ENCODE measurements around the gene VCPKMT.

The VCPKMT gene

DNA sequence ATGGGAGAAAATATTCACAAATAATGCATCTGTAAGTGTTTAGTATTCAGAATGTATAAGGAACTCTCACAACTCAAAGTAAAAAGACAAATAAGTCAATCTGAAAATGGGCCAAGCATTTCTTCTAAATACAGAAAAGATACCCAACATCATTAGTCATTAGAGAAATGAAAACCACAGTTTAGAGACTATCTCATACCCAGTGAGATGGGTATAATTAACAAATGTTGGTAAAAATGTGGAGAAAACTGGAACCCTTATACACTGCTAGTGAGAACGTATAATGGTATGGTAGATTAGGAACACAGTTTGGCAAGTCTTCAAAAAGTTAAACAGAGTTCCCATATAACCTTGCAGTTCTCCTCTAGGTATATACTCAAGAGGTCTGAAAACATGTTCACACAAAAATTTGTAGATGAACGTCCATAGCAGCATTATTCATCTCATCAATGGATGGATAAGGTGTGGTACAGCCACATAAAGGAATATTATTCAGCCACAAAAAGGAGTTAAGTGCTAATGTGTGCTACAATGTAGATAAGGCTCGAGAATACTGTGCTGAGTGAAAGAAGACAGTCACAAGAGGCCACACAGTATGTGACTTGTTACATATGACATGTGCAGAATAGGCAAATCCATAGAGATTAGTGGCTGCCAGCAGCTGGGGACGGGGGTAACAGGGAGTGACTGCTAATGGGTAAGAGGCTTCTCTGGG is 5.9 kb downstream of the VCPKMT start:
- Histone ChIP-seq H3K9ac (ENCODE audit: low read length) (no peak overlapping the region), H3K36me3 (ENCODE audit: control insufficient read depth, low read depth, low read length) (peaks cover 56% of the 10 kb centered on the region), H3K9me3 (ENCODE audit: control insufficient read depth, low read depth, low read length) (no peaks in the 10 kb centered on the region), H3K27me3 (ENCODE audit: control insufficient read depth, insufficient read depth, low read length) (no peaks in the 10 kb centered on the region), H3K27ac (ENCODE audit: low read length) (no peak overlapping the region), H3K4me3 (ENCODE audit: low read length) (no peak overlapping the region), H3K4me1 (ENCODE audit: control insufficient read depth, low read depth, low read length) (peaks cover 2% of the 10 kb centered on the region)

DNA sequence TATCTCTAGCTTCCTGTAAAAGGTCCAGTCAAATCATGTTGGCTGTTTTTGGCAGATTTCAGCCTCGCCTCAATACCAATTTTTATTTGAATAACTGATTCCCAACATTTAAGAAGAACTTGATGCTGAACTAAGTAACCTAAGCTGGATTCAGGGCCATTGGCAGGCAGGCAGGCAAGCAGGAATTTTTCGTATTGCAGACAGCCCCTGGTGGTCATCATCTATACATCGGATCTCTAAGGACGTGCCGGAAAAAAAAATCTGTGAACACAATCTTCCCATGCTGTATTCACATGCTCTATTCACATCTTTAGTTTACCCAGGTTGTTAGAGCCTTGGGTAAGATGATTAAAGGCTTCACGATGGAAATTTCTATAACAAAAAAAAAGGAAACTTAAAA is 7.0 kb downstream of the VCPKMT start:
- Histone ChIP-seq H3K4me3 (ENCODE audit: low read length) (no peak overlapping the region), H3K9ac (ENCODE audit: low read length) (no peak overlapping the region), H3K27ac (ENCODE audit: low read length) (no peak overlapping the region), H3K9me3 (ENCODE audit: control insufficient read depth, low read depth, low read length) (no peaks in the 10 kb centered on the region), H3K27me3 (ENCODE audit: control insufficient read depth, insufficient read depth, low read length) (no peaks in the 10 kb centered on the region), H3K4me1 (ENCODE audit: control insufficient read depth, low read depth, low read length) (peaks cover 3% of the 10 kb centered on the region), H3K36me3 (ENCODE audit: control insufficient read depth, low read depth, low read length) (peaks cover 52% of the 10 kb centered on the region)

GRCh38 chr14:50107850-50108249 is 8.5 kb downstream of the VCPKMT start:
- H3K4me1 ChIP-seq (ENCODE audit: control insufficient read depth, low read depth, low read length), result peaks cover 3% of the 10 kb centered on the region
- peaks cover 42% of the 10 kb centered on the region for H3K36me3 ChIP-seq (ENCODE audit: control insufficient read depth, low read depth, low read length)
- H3K27ac ChIP-seq (ENCODE audit: low read length), result no peak overlapping the region
- no peaks in the 10 kb centered on the region for H3K27me3 ChIP-seq (ENCODE audit: control insufficient read depth, insufficient read depth, low read length)
- H3K9me3 ChIP-seq (ENCODE audit: control insufficient read depth, low read depth, low read length), result no peaks in the 10 kb centered on the region
- H3K9ac ChIP-seq (ENCODE audit: low read length), result no peak overlapping the region
- no peak overlapping the region for H3K4me3 ChIP-seq (ENCODE audit: low read length)

DNA sequence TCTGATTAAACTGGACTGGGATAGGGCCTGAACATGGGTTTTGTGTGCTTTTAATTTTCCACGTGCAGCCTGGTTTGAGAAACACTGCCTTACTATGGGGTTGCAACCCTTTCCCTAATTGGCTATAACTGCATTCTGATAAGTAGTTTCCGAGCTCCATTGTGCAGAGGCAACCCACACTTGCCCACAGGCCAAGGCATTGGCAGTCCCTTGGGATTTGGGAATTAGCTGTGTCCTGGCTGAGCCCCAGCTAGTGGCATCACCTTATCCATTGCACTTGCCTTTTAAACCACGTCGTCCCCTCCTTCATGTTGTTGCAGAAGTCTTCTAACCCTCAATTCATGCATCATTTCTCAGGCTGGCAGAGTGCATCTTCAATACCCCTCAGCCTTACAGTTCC is 10.2 kb downstream of the VCPKMT start:
- no peaks in the 10 kb centered on the region for H3K9me3 ChIP-seq (ENCODE audit: control insufficient read depth, low read depth, low read length)

DNA sequence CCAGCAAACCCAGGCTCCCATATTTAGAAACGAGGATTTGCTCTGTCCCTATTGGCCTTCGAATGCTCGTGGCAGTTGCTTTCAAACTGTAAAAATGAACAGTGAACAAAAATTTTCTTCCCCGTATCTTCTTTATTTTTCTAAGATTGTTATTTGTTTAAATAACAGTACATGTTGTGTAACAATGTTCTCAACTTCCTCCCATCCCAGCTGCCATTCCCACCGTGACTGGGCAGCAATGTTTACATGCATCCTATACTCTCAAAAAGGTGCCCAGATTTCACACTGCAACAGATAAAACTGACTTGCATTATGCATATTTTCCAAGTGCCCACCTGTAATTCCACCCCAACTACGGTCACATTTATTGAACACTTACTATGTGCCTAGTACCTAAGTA is 12.8 kb downstream of the VCPKMT start:
- no peak overlapping the region for H3K9ac ChIP-seq (ENCODE audit: low read length)

More for the DNA sequence above, 10.2 kb downstream of the VCPKMT start:
- Histone ChIP-seq H3K4me3 (ENCODE audit: low read length) (no peak overlapping the region), H3K36me3 (ENCODE audit: control insufficient read depth, low read depth, low read length) (peaks cover 26% of the 10 kb centered on the region), H3K4me1 (ENCODE audit: control insufficient read depth, low read depth, low read length) (peaks cover 3% of the 10 kb centered on the region), H3K9ac (ENCODE audit: low read length) (no peak overlapping the region), H3K27me3 (ENCODE audit: control insufficient read depth, insufficient read depth, low read length) (no peaks in the 10 kb centered on the region), H3K27ac (ENCODE audit: low read length) (no peak overlapping the region)

GRCh38 chr14:50101417-50101816 is 15.0 kb downstream of the VCPKMT start:
- Histone ChIP-seq H3K36me3 (ENCODE audit: control insufficient read depth, low read depth, low read length) (no peaks in the 10 kb centered on the region), H3K4me3 (ENCODE audit: low read length) (no peak overlapping the region), H3K4me1 (ENCODE audit: control insufficient read depth, low read depth, low read length) (peaks cover 3% of the 10 kb centered on the region), H3K9me3 (ENCODE audit: control insufficient read depth, low read depth, low read length) (no peaks in the 10 kb centered on the region), H3K27ac (ENCODE audit: low read length) (no peak overlapping the region), H3K27me3 (ENCODE audit: control insufficient read depth, insufficient read depth, low read length) (no peaks in the 10 kb centered on the region), H3K9ac (ENCODE audit: low read length) (no peak overlapping the region)

More for the DNA sequence above, 12.8 kb downstream of the VCPKMT start:
- peaks cover 4% of the 10 kb centered on the region for H3K36me3 ChIP-seq (ENCODE audit: control insufficient read depth, low read depth, low read length)
- no peaks in the 10 kb centered on the region for H3K9me3 ChIP-seq (ENCODE audit: control insufficient read depth, low read depth, low read length)
- H3K4me1 ChIP-seq (ENCODE audit: control insufficient read depth, low read depth, low read length), result peaks cover 3% of the 10 kb centered on the region
- H3K27ac ChIP-seq (ENCODE audit: low read length), result no peak overlapping the region
- no peak overlapping the region for H3K4me3 ChIP-seq (ENCODE audit: low read length)
- no peaks in the 10 kb centered on the region for H3K27me3 ChIP-seq (ENCODE audit: control insufficient read depth, insufficient read depth, low read length)

- no peak overlapping the region for H3K9ac ChIP-seq (ENCODE audit: low read length)
- H3K27ac ChIP-seq (ENCODE audit: low read length), result no peak overlapping the region
- H3K4me1 ChIP-seq (ENCODE audit: control insufficient read depth, low read depth, low read length), result peaks cover 3% of the 10 kb centered on the region
Measured at GRCh38 chr14:50100805-50101204, 15.6 kb downstream of the VCPKMT start.

DNA sequence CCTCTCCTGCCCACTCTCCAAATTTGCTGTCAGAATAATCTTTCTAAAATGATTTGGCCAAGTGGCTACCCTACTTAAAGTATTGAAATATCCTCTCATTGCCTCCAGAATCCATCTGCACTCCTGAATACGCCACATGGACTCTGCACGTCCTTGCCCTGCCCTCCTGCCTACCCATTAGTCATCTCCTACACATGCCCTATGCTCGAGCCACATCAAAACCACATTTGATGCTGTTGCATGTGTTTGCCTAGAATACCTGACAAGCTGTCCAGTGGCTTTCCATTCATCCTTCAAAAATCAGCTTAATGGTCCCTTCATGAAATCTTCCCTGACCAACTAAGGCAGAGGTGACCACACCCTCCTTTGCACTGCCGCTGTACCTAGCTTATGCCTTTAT is 17.0 kb downstream of the VCPKMT start:
- no peak overlapping the region for H3K27ac ChIP-seq (ENCODE audit: low read length)
- H3K4me3 ChIP-seq (ENCODE audit: low read length), result no peak overlapping the region
- H3K9ac ChIP-seq (ENCODE audit: low read length), result no peak overlapping the region
- no peaks in the 10 kb centered on the region for H3K9me3 ChIP-seq (ENCODE audit: control insufficient read depth, low read depth, low read length)
- H3K4me1 ChIP-seq (ENCODE audit: control insufficient read depth, low read depth, low read length), result no peaks in the 10 kb centered on the region
- no peaks in the 10 kb centered on the region for H3K36me3 ChIP-seq (ENCODE audit: control insufficient read depth, low read depth, low read length)
- no peaks in the 10 kb centered on the region for H3K27me3 ChIP-seq (ENCODE audit: control insufficient read depth, insufficient read depth, low read length)

More at GRCh38 chr14:50100805-50101204, 15.6 kb downstream of the VCPKMT start:
- H3K27me3 ChIP-seq (ENCODE audit: control insufficient read depth, insufficient read depth, low read length), result no peaks in the 10 kb centered on the region
- no peaks in the 10 kb centered on the region for H3K9me3 ChIP-seq (ENCODE audit: control insufficient read depth, low read depth, low read length)
- H3K4me3 ChIP-seq (ENCODE audit: low read length), result no peak overlapping the region
- H3K36me3 ChIP-seq (ENCODE audit: control insufficient read depth, low read depth, low read length), result no peaks in the 10 kb centered on the region

DNA sequence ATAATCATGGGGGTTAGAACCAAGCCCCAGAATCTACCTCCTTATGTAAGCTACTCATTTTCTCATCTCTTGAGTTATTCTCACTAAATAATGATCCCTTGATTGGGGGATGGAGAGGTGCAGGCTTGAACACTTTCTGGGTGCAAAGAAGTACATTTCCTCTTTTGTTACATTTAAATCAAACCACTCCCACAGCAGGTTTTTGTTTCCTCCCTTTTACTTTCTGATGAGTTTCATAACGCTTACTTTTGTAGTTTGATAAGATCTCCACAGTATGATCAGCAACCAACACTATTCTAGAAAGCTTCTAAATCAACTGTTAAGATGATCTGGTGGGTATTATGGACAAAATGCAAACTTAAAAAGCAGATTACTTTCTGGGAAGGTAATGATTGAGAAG is 20.5 kb downstream of the VCPKMT start:
- Histone ChIP-seq H3K27ac (ENCODE audit: low read length) (no peak overlapping the region), H3K9ac (ENCODE audit: low read length) (no peak overlapping the region), H3K36me3 (ENCODE audit: control insufficient read depth, low read depth, low read length) (no peaks in the 10 kb centered on the region), H3K4me3 (ENCODE audit: low read length) (no peak overlapping the region), H3K4me1 (ENCODE audit: control insufficient read depth, low read depth, low read length) (peaks cover 3% of the 10 kb centered on the region), H3K9me3 (ENCODE audit: control insufficient read depth, low read depth, low read length) (no peaks in the 10 kb centered on the region), H3K27me3 (ENCODE audit: control insufficient read depth, insufficient read depth, low read length) (no peaks in the 10 kb centered on the region)

- H3K9ac ChIP-seq (ENCODE audit: low read length), result no peak overlapping the region
- no peaks in the 10 kb centered on the region for H3K27me3 ChIP-seq (ENCODE audit: control insufficient read depth, insufficient read depth, low read length)
- no peak overlapping the region for H3K4me3 ChIP-seq (ENCODE audit: low read length)
- H3K36me3 ChIP-seq (ENCODE audit: control insufficient read depth, low read depth, low read length), result no peaks in the 10 kb centered on the region
- no peaks in the 10 kb centered on the region for H3K9me3 ChIP-seq (ENCODE audit: control insufficient read depth, low read depth, low read length)
- peaks cover 3% of the 10 kb centered on the region for H3K4me1 ChIP-seq (ENCODE audit: control insufficient read depth, low read depth, low read length)
- H3K27ac ChIP-seq (ENCODE audit: low read length), result no peak overlapping the region
Measured at GRCh38 chr14:50094056-50094755, 22.2 kb downstream of the VCPKMT start.

GRCh38 chr14:50093496-50093895 is 22.9 kb downstream of the VCPKMT start:
- Histone ChIP-seq H3K9ac (ENCODE audit: low read length) (no peak overlapping the region), H3K9me3 (ENCODE audit: control insufficient read depth, low read depth, low read length) (no peaks in the 10 kb centered on the region), H3K27me3 (ENCODE audit: control insufficient read depth, insufficient read depth, low read length) (no peaks in the 10 kb centered on the region), H3K4me1 (ENCODE audit: control insufficient read depth, low read depth, low read length) (peaks cover 3% of the 10 kb centered on the region), H3K4me3 (ENCODE audit: low read length) (no peak overlapping the region), H3K27ac (ENCODE audit: low read length) (no peak overlapping the region), H3K36me3 (ENCODE audit: control insufficient read depth, low read depth, low read length) (no peaks in the 10 kb centered on the region)

Measured in iPS-18a (cell line).